CD4-positive, CD25-positive, alpha-beta regulatory T cell (primary cell): Measurements from ENCODE around the gene MED23. TPM values are rescaled to one million over a fixed set of nuclear protein-coding genes. Genes with fewer than 3 reads are reported as not detected.

Experiments
- ATAC-seq, 2 donors: fragments of 150-1000 bp; cut with Tn5 transposase; one replicate each; pipeline ENCODE4 v1.10.0; 2021; ENCODE audit warnings: low read depth in 2 of 2, moderate number of reproducible peaks in 2 of 2, moderate library complexity in 1 of 2
- DNase-seq, 3 donors: peaks; one replicate each; pipeline versions ENCODE4 v3.0.0 to v3.0.0-alpha.2; 2012 to 2022; ENCODE audit warnings: mixed read lengths in 1 of 3
- H3K27ac ChIP-seq: one replicate; pipeline ENCODE4 v1.7.0; 2013; ENCODE audit warnings: mild to moderate bottlenecking, low read length; ENCODE audit not compliant: insufficient read depth, poor library complexity, severe bottlenecking
- H3K27me3 ChIP-seq: one replicate; pipeline ENCODE4 v1.7.0; 2013; ENCODE audit warnings: low read length; ENCODE audit not compliant: control insufficient read depth, insufficient read depth
- H3K36me3 ChIP-seq: one replicate; pipeline ENCODE4 v1.7.0; 2013; ENCODE audit warnings: mild to moderate bottlenecking, low read length, moderate library complexity; ENCODE audit not compliant: control insufficient read depth, insufficient read depth
- H3K4me1 ChIP-seq: 2 replicates; pipeline ENCODE4 v1.7.0; 2013; ENCODE audit warnings: mild to moderate bottlenecking, low read length; ENCODE audit not compliant: insufficient read depth, control insufficient read depth, poor library complexity, severe bottlenecking
- H3K4me3 ChIP-seq: one replicate; pipeline ENCODE4 v1.7.0; 2013; ENCODE audit warnings: low read depth, mild to moderate bottlenecking, low read length, moderate library complexity
- H3K9me3 ChIP-seq, 2 experiments: 1 replicate in 1 of 2; 2 replicates in 1 of 2; pipeline ENCODE4 v1.7.0; 2013; ENCODE audit warnings: low read length in 2 of 2, mild to moderate bottlenecking in 1 of 2, moderate library complexity in 1 of 2; ENCODE audit not compliant: control insufficient read depth in 2 of 2
- H3K27ac Mint-ChIP-seq, 3 donors: one replicate each; pipeline ENCODE4 v1.8.0; 2020 to 2022; ENCODE audit warnings: mild to moderate bottlenecking in 3 of 3, mixed read lengths in 3 of 3, moderate library complexity in 2 of 3
- H3K27me3 Mint-ChIP-seq: one replicate; pipeline ENCODE4 v1.8.0; 2022; ENCODE audit warnings: mild to moderate bottlenecking, mixed read lengths
- H3K36me3 Mint-ChIP-seq: one replicate; pipeline ENCODE4 v1.8.0; 2020; ENCODE audit warnings: mixed read lengths
- H3K4me1 Mint-ChIP-seq, 4 donors: one replicate each; pipeline ENCODE4 v1.8.0; 2020 to 2022; ENCODE audit warnings: mixed read lengths in 4 of 4, mild to moderate bottlenecking in 1 of 4
- H3K4me3 Mint-ChIP-seq, 4 donors: one replicate each; pipeline ENCODE4 v1.8.0; 2020 to 2022; ENCODE audit warnings: mild to moderate bottlenecking in 4 of 4, mixed read lengths in 4 of 4, moderate library complexity in 3 of 4
- H3K9me3 Mint-ChIP-seq, 7 donors: one replicate each; pipeline ENCODE4 v1.8.0; 2020 to 2022; ENCODE audit warnings: mixed read lengths in 7 of 7, mild to moderate bottlenecking in 3 of 7, moderate library complexity in 2 of 7
- polyA plus RNA-seq, 4 donors: library from polyadenylated mRNA; unstranded; fragments of 300-500 nt; fragmentation: Illumina TruSeq; gene quantifications; one replicate each; pipeline ENCODE4 v1.2.3, GENCODE V29; 2021
- total RNA-seq: library from RNA; stranded (reverse); gene quantifications from one replicate; pipeline ENCODE4 v1.2.3, GENCODE V29; 2022

Gene MED23
- total and polyA plus RNA-seq, 5 donors from 2014 or later: 9.9 to 60.6 (median 14.5) TPM

GRCh38 chr6:131638013-131638412 is 10.0 kb upstream of the MED23 start:
- Mint-ChIP-seq H3K4me3 (no peak overlapping the region), H3K9me3 (no peaks in the 10 kb centered on the region), H3K36me3 (no peaks in the 10 kb centered on the region), H3K27ac (no peak overlapping the region), H3K27me3 (peaks cover 13% of the 10 kb centered on the region), H3K4me1 (no peaks in the 10 kb centered on the region)
- Histone ChIP-seq H3K27ac (no peak overlapping the region), H3K9me3 (no peaks in the 10 kb centered on the region), H3K36me3 (no peaks in the 10 kb centered on the region), H3K4me1 (no peaks in the 10 kb centered on the region), H3K4me3 (no peak overlapping the region), H3K27me3 (no peaks in the 10 kb centered on the region)
- ATAC-seq (no peak), DNase-seq (no peak)

GRCh38 chr6:131636880-131637792 is 9.1 kb upstream of the MED23 start, which contains the start of gene ENPP3:
Gene ENPP3 (plus strand): TSS chr6:131637302. CDS start chr6:131637385, 83 bp downstream.
- Histone ChIP-seq H3K9me3 (no peaks in the 10 kb centered on the region), H3K36me3 (no peaks in the 10 kb centered on the region), H3K27ac (no peak within 1 kb of the TSS), H3K27me3 (no peaks in the 10 kb centered on the region), H3K4me1 (no peaks in the 10 kb centered on the region), H3K4me3 (no peak within 1 kb of the TSS)
- H3K9me3 Mint-ChIP-seq: no peaks in the 10 kb centered on the region
- no peak within 1 kb of the TSS for H3K27ac Mint-ChIP-seq
- no peak for DNase-seq
- no peak within 1 kb of the TSS for H3K4me3 Mint-ChIP-seq
- peaks cover 13% of the 10 kb centered on the region for H3K27me3 Mint-ChIP-seq
- H3K36me3 Mint-ChIP-seq: no peaks in the 10 kb centered on the region
- no peak for ATAC-seq
- no peaks in the 10 kb centered on the region for H3K4me1 Mint-ChIP-seq

- no peak for ATAC-seq
- Mint-ChIP-seq H3K9me3 (peaks cover 0 to 2% (median 0%) of the 10 kb centered on the region in 7 donors), H3K27me3 (peaks cover 13% of the 10 kb centered on the region), H3K4me3 (peak overlapping the region in 1 of 4 donors; percentile 37), H3K4me1 (peaks cover 0 to 5% (median 0%) of the 10 kb centered on the region in 4 donors), H3K27ac (no peak overlapping the region), H3K36me3 (no peaks in the 10 kb centered on the region)
- H3K27me3 ChIP-seq: no peaks in the 10 kb centered on the region
- H3K4me3 ChIP-seq: no peak overlapping the region
- no peak overlapping the region for H3K27ac ChIP-seq
- no peaks in the 10 kb centered on the region for H3K36me3 ChIP-seq
- no peak for DNase-seq
- H3K4me1 ChIP-seq: no peaks in the 10 kb centered on the region
- H3K9me3 ChIP-seq: no peaks in the 10 kb centered on the region
These were observed 7.6 kb upstream of the MED23 start for GRCh38 chr6:131635384-131636340.

- no peaks in the 10 kb centered on the region for H3K9me3 ChIP-seq
- Mint-ChIP-seq H3K4me3 (peak overlapping the region in 1 of 4 donors; percentile 68), H3K27me3 (peaks cover 16% of the 10 kb centered on the region), H3K36me3 (peaks cover 3% of the 10 kb centered on the region), H3K27ac (no peak overlapping the region), H3K9me3 (peaks cover 0 to 2% (median 0%) of the 10 kb centered on the region in 7 donors), H3K4me1 (peaks cover 10 to 30% (median 24%) of the 10 kb centered on the region in 4 donors)
- H3K4me1 ChIP-seq: peaks cover 3% of the 10 kb centered on the region
- no peak overlapping the region for H3K27ac ChIP-seq
- no peak overlapping the region for H3K4me3 ChIP-seq
- H3K27me3 ChIP-seq: no peaks in the 10 kb centered on the region
- DNase-seq: no peak
- ATAC-seq: no peak
- H3K36me3 ChIP-seq: no peaks in the 10 kb centered on the region
These were observed 3.7 kb upstream of the MED23 start for GRCh38 chr6:131631625-131632289.

- Histone ChIP-seq H3K27me3 (no peaks in the 10 kb centered on the region), H3K36me3 (peaks cover 14% of the 10 kb centered on the region), H3K4me1 (peaks cover 3% of the 10 kb centered on the region), H3K4me3 (no peak overlapping the region), H3K27ac (no peak overlapping the region), H3K9me3 (no peaks in the 10 kb centered on the region)
- peaks cover 16 to 42% (median 31%) of the 10 kb centered on the region in 4 donors for H3K4me1 Mint-ChIP-seq
- ATAC-seq: no peak
- no peak overlapping the region for H3K27ac Mint-ChIP-seq
- peaks cover 0 to 2% (median 0%) of the 10 kb centered on the region in 7 donors for H3K9me3 Mint-ChIP-seq
- H3K4me3 Mint-ChIP-seq: peak overlapping the region in 2 of 4 donors; percentile 13 to 95
- no peak for DNase-seq
- H3K27me3 Mint-ChIP-seq: peaks cover 6% of the 10 kb centered on the region
- peaks cover 5% of the 10 kb centered on the region for H3K36me3 Mint-ChIP-seq
These were observed 1.6 kb upstream of the MED23 start for GRCh38 chr6:131629651-131630050.

GRCh38 chr6:131628726-131629125 is 684 bp upstream of the MED23 start:
- H3K4me1 Mint-ChIP-seq: peaks cover 16 to 44% (median 31%) of the 10 kb centered on the region in 4 donors
- H3K36me3 ChIP-seq: peaks cover 23% of the 10 kb centered on the region
- H3K27me3 ChIP-seq: no peaks in the 10 kb centered on the region
- H3K27ac Mint-ChIP-seq: peak overlapping the region; percentile 93 to 96 (median 95)
- H3K4me1 ChIP-seq: peaks cover 3% of the 10 kb centered on the region
- no peak for ATAC-seq
- peak in 1 of 3 donors; percentile 11 for DNase-seq
- peak overlapping the region; percentile 69 for H3K27ac ChIP-seq
- peaks cover 0 to 2% (median 0%) of the 10 kb centered on the region in 7 donors for H3K9me3 Mint-ChIP-seq
- H3K4me3 Mint-ChIP-seq: peak overlapping the region; percentile 95 to 100 (median 98)
- peak overlapping the region; percentile 81 for H3K4me3 ChIP-seq
- no peaks in the 10 kb centered on the region for H3K9me3 ChIP-seq
- H3K36me3 Mint-ChIP-seq: peaks cover 8% of the 10 kb centered on the region
- H3K27me3 Mint-ChIP-seq: peaks cover 6% of the 10 kb centered on the region

GRCh38 chr6:131615275-131615674 is 12.8 kb downstream of the MED23 start:
- H3K36me3 Mint-ChIP-seq: peaks cover 47% of the 10 kb centered on the region

More at GRCh38 chr6:131615275-131615674, 12.8 kb downstream of the MED23 start:
- peak in 1 of 3 donors; percentile 24 for DNase-seq
- no peaks in the 10 kb centered on the region for H3K9me3 Mint-ChIP-seq
- H3K27me3 Mint-ChIP-seq: no peaks in the 10 kb centered on the region
- no peak overlapping the region for H3K4me3 Mint-ChIP-seq
- Histone ChIP-seq H3K27me3 (no peaks in the 10 kb centered on the region), H3K4me3 (no peak overlapping the region), H3K27ac (no peak overlapping the region), H3K36me3 (peaks cover 91% of the 10 kb centered on the region), H3K4me1 (no peaks in the 10 kb centered on the region), H3K9me3 (no peaks in the 10 kb centered on the region)
- peaks cover 0 to 22% (median 12%) of the 10 kb centered on the region in 4 donors for H3K4me1 Mint-ChIP-seq
- no peak overlapping the region for H3K27ac Mint-ChIP-seq
- no peak for ATAC-seq
